Keratinocyte (primary cell): ENCODE measurements around the gene RNU1-2. TPM values are rescaled to one million over a fixed set of nuclear protein-coding genes. Genes with fewer than 3 reads are reported as not detected.

Source experiments
- DNase-seq: peaks from one replicate; pipeline ENCODE4 v3.0.0-alpha.2; 2011; ENCODE audit warnings: low read depth, missing footprints, low spot score
- FAIRE-seq: peaks from 2 replicates; lab custom pipeline; 2011; peaks lifted over from hg19 to GRCh38; lab: Jason Lieb, UNC
- H2AFZ ChIP-seq: 2 replicates; pipeline ENCODE4 v1.6.0; 2012; ENCODE audit warnings: low read length, control low read depth, inconsistent platforms; ENCODE audit not compliant: control insufficient read depth
- H3K27ac ChIP-seq: 2 replicates; pipeline ENCODE4 v1.5.1; 2011; ENCODE audit warnings: low read length; ENCODE audit not compliant: control insufficient read depth, insufficient read depth
- H3K27me3 ChIP-seq: 3 replicates; pipeline ENCODE4 v1.6.0; 2011; ENCODE audit warnings: low read length; ENCODE audit not compliant: control insufficient read depth, insufficient read depth; ENCODE audit errors: extremely low read depth
- H3K36me3 ChIP-seq, 2 experiments: 2 replicates in 1 of 2; 3 replicates in 1 of 2; pipeline ENCODE4 v1.5.1; 2011; ENCODE audit warnings: low read length in 2 of 2, mild to moderate bottlenecking in 1 of 2; ENCODE audit not compliant: control insufficient read depth in 2 of 2, insufficient read depth in 2 of 2; ENCODE audit errors: extremely low read depth in 1 of 2
- H3K4me1 ChIP-seq: 3 replicates; pipeline ENCODE4 v1.5.1; 2011; ENCODE audit warnings: low read length; ENCODE audit not compliant: control insufficient read depth, insufficient read depth; ENCODE audit errors: extremely low read depth
- H3K4me2 ChIP-seq: 3 replicates; pipeline ENCODE4 v1.6.0; 2011; ENCODE audit warnings: low read depth, low read length; ENCODE audit not compliant: control insufficient read depth, insufficient read depth; ENCODE audit errors: extremely low read depth
- H3K4me3 ChIP-seq, 3 experiments: fragments of 200-600 bp in 1 of 3; sonication (generic) in 1 of 3; 2 replicates in 2 of 3; 3 replicates in 1 of 3; pipeline ENCODE4 v1.5.1; 2011 to 2016; ENCODE audit warnings: low read length in 3 of 3, mild to moderate bottlenecking in 3 of 3, control low read depth in 2 of 3, inconsistent platforms in 1 of 3, low read depth in 1 of 3, mixed read lengths in 1 of 3, mixed run types in 1 of 3, moderate library complexity in 1 of 3; ENCODE audit not compliant: control insufficient read depth in 2 of 3, insufficient read depth in 2 of 3; ENCODE audit errors: extremely low read depth in 1 of 3
- H3K79me2 ChIP-seq: 2 replicates; pipeline ENCODE4 v1.6.0; 2012; ENCODE audit warnings: low read length; ENCODE audit not compliant: control insufficient read depth, insufficient read depth
- H3K9ac ChIP-seq: 3 replicates; pipeline ENCODE4 v1.6.0; 2011; ENCODE audit warnings: low read length; ENCODE audit not compliant: control insufficient read depth, insufficient read depth; ENCODE audit errors: extremely low read depth
- H3K9me1 ChIP-seq: 3 replicates; pipeline ENCODE4 v1.6.0; 2011; ENCODE audit warnings: low read length; ENCODE audit not compliant: control insufficient read depth, insufficient read depth; ENCODE audit errors: extremely low read depth
- H3K9me3 ChIP-seq: 2 replicates; pipeline ENCODE4 v1.5.1; 2012; ENCODE audit warnings: low read depth, low read length; ENCODE audit not compliant: control insufficient read depth
- H4K20me1 ChIP-seq: 3 replicates; pipeline ENCODE4 v1.6.0; 2011; ENCODE audit warnings: low read length; ENCODE audit not compliant: control insufficient read depth, insufficient read depth; ENCODE audit errors: extremely low read depth
- CTCF ChIP-seq, 3 experiments: IDR thresholded peaks in 1 of 3; conservative IDR thresholded peaks in 1 of 3; optimal IDR thresholded peaks in 1 of 3; 2 replicates in 2 of 3; 3 replicates in 1 of 3; pipeline versions ENCODE3 to v1.5.1; 2011; ENCODE audit warnings: low read length in 3 of 3, mild to moderate bottlenecking in 3 of 3, moderate library complexity in 2 of 3, control low read depth in 1 of 3, inconsistent platforms in 1 of 3; ENCODE audit not compliant: insufficient read depth in 2 of 3; ENCODE audit errors: extremely low read depth in 1 of 3
- EZH2 ChIP-seq: IDR thresholded peaks from one replicate; pipeline ENCODE4 v1.6.1; 2012; ENCODE audit warnings: inconsistent platforms, mild to moderate bottlenecking, low read length, moderate library complexity
- dilution Hi-C: fragments of 300-500 bp; cut with MboI; formaldehyde crosslinking; loops from one replicate; pipeline ENCODE4 v1.7.0; 2020; ENCODE audit warnings: low sequenced_read_pairs; ENCODE audit not compliant: extremely low pct_ligation_motif_present
- polyA plus RNA-seq, 5 experiments: library from polyadenylated mRNA; depleted of rRNA in 3 of 5; stranded (reverse) in 3 of 5; stranded (forward) in 1 of 5; unstranded in 1 of 5; fragments of >200 nt; gene quantifications; 1 replicate in 1 of 5; 2 replicates in 3 of 5; 3 replicates in 1 of 5; pipeline versions ENCODE4 v1.2.1 to v1.2.3, GENCODE V29; 2011 to 2012; ENCODE audit warnings: missing spikeins in 2 of 5, low read depth in 1 of 5, low replicate concordance in 1 of 5

RNU1-2 gene
- polyA plus RNA-seq, 1 donor (not counting 4 experiments of a cell fraction or from before 2014, with no cell fraction given), result 67.0 TPM

GRCh38 chr1:16926491-16927073 is 30.8 kb downstream of the RNU1-2 start:
- no peaks in the 10 kb centered on the region for H3K27me3 ChIP-seq
- H3K9ac ChIP-seq, result no peak overlapping the region
- FAIRE-seq (no peak), DNase-seq (no peak)
- dilution Hi-C loops, result no loop called here
- H3K79me2 ChIP-seq, result no peaks in the 10 kb centered on the region
- peaks cover 4% of the 10 kb centered on the region for H4K20me1 ChIP-seq
- H3K4me2 ChIP-seq, result no peak overlapping the region
- TF ChIP-seq CTCF (optimal IDR thresholded peaks at IDR 0.05 in 1 of 3, IDR thresholded peaks at IDR 0.05 in 1 of 3, conservative IDR thresholded peaks at IDR 0.05 in 1 of 3; ENCODE audit: extremely low read depth in 1 of 3, insufficient read depth in 2 of 3, low read length in 3 of 3), result no peak
- no peak for TF ChIP-seq EZH2
- no peaks in the 10 kb centered on the region for H3K9me3 ChIP-seq
- no peaks in the 10 kb centered on the region for H3K9me1 ChIP-seq
- H3K36me3 ChIP-seq, result peaks cover 5% of the 10 kb centered on the region in 2 experiments
- H3K4me1 ChIP-seq, result peaks cover 36% of the 10 kb centered on the region
- H3K27ac ChIP-seq, result no peak overlapping the region
- no peak overlapping the region for H3K4me3 ChIP-seq
- H2AFZ ChIP-seq, result no peak overlapping the region

- FAIRE-seq (no peak), DNase-seq (no peak)
- no peak overlapping the region for H3K4me2 ChIP-seq
- no peaks in the 10 kb centered on the region for H3K9me1 ChIP-seq
- H3K36me3 ChIP-seq, result peaks cover 5% of the 10 kb centered on the region in 2 experiments
- H2AFZ ChIP-seq, result no peak overlapping the region
- no peak overlapping the region for H3K9ac ChIP-seq
- H3K9me3 ChIP-seq, result no peaks in the 10 kb centered on the region
- no peak overlapping the region for H3K4me3 ChIP-seq
- no peak overlapping the region for H3K27ac ChIP-seq
- H3K79me2 ChIP-seq, result no peaks in the 10 kb centered on the region
- H4K20me1 ChIP-seq, result peaks cover 4% of the 10 kb centered on the region
- dilution Hi-C loops, result no loop called here
- no peak for TF ChIP-seq EZH2
- no peak for TF ChIP-seq CTCF (optimal IDR thresholded peaks at IDR 0.05 in 1 of 3, IDR thresholded peaks at IDR 0.05 in 1 of 3, conservative IDR thresholded peaks at IDR 0.05 in 1 of 3; ENCODE audit: extremely low read depth in 1 of 3, insufficient read depth in 2 of 3, low read length in 3 of 3)
- H3K27me3 ChIP-seq, result no peaks in the 10 kb centered on the region
- H3K4me1 ChIP-seq, result peaks cover 35% of the 10 kb centered on the region
These were observed 31.5 kb downstream of the RNU1-2 start for GRCh38 chr1:16927256-16927655.
